HG02870 (cell line): ENCODE measurements around the gene WNK1.

ENCODE experiments used
- ATAC-seq: cut with Tn5 transposase; IDR thresholded peaks from one replicate; pipeline ENCODE4 v1.9.1; 2021; ENCODE audit warnings: mild to moderate bottlenecking, moderate library complexity; ENCODE audit not compliant: unreplicated experiment

WNK1 gene

DNA sequence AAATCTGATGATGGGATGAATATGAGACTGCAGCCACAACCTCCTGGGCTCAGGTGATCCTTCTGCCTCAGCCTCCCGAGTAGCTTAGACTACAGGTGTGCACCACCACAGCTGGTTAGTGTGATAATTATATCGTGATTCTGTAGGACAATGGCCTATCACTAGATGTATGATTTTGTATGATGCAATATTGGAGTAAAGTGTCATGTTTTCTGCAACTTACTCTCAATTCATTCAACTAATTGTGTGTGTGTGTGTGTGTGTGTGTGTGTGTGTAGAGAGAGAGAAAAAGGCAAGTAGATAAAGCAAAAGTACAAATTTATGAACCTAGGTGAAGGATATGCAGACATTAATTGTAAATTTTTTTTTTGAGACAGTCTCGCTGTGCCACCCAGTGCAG is 186.4 kb downstream of the WNK1 start:
- ATAC-seq = no peak

GRCh38 chr12:943051-943450 is 190.7 kb downstream of the WNK1 start:
- ATAC-seq = no peak

GRCh38 chr12:944211-944610 is 191.8 kb downstream of the WNK1 start:
- ATAC-seq = no peak

GRCh38 chr12:946212-946611 is 193.8 kb downstream of the WNK1 start:
- no peak for ATAC-seq

GRCh38 chr12:946631-947030 is 194.3 kb downstream of the WNK1 start:
- ATAC-seq = no peak

- ATAC-seq = no peak
These were observed 195.9 kb downstream of the WNK1 start for GRCh38 chr12:948238-948637.

DNA sequence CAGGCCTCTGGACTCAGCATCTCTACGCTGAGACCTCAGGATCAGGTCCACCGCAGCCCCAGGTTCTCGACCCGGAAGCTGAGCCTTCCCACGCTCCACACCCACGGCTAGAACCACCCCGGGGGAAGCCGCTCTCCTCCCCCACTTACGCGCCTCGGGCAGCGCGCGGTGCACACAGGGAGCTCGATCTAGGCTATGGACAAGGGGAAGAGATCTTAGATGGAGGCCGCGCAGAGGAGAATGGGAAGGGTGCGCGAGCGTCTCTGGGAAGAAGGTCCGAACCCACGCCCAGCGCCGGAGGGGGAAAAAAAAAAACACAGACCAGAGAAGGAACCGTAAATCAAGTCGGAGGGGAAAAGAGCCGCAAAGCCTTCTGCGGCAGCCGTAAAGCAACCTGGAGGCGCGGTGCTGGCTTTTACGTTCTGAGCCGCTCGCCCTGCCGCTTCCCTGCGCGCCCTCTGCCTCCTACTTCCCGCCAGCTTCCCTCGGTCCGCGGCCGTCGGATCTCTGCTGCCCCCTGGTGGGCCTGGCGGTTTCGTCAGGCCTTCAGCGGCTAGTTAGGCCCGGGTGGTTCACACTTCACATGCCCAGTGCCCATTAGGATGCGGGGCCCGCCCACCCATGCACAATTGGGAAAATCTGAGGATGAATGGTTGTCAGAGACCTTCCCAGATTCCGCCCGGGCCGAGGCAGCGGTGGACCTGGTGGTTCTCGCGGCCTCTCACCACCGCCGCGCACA is 197.2 kb downstream of the WNK1 start, which contains the start of gene RAD52:
Gene RAD52, minus strand, starts transcription at position 242 of the 739 bp plus-strand sequence. CDS start 16,636 bp downstream, outside the sequence.
- ATAC-seq = peak; percentile 87

- ATAC-seq = no peak
These were observed 198.8 kb downstream of the WNK1 start for GRCh38 chr12:951176-951575.

- no peak for ATAC-seq
These were observed 201.4 kb downstream of the WNK1 start for GRCh38 chr12:953776-954175.

DNA sequence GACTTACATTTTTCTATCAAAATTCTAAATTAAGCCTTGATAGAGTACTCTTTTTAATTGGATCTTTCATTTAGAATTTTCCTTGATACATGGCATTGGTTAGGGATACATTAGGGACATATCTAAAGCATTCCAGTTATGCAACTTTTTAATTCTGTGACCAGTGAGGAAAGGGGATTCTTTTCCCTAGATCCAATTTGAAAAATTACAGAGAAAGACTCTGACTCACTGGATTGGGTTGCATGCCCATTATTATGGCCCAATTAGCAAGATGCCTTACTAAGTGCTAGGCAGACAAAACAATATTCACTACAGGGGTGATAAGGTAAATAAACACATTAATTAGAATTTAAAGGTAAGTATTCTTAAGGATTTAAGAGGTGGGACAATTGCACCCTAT is 202.4 kb downstream of the WNK1 start:
- ATAC-seq = no peak

GRCh38 chr12:955939-956338 is 203.6 kb downstream of the WNK1 start:
- ATAC-seq = no peak

DNA sequence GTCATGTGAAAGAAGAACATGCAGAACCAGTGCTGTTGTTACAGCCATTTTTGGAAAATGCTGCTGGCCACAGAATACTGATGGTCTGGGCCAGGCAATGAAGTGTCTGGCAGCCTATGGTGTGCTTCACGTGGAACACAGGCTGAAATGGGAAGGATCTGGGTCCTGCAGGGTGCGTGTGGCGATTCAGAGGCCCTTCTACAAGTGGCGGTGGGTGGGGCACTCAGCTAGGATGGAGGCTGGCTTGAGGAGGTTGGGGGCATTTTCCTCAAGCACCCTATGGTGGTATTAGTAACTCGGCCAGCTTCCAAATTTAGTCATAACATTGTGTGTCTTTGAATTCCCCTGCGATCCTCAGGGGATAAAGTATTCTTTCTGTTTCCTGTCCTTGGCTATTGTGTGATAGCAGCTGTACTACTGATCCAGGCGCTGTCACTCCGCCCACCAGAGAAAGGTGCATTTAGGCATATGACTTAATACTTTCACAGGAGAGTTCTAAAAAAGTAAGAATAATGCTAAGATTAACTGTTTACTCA is 206.3 kb downstream of the WNK1 start:
- ATAC-seq = no peak
